GM13976 (cell line): ENCODE measurements around the gene MRPL27.

Experiments used
- DNase-seq: peaks from one replicate; pipeline ENCODE4 v3.0.0; 2012; ENCODE audit warnings: low spot score
- CTCF ChIP-seq: IDR thresholded peaks from 2 replicates; pipeline ENCODE4 v1.5.1; 2012; ENCODE audit warnings: borderline replicate concordance, mild to moderate bottlenecking; ENCODE audit not compliant: insufficient read depth; ENCODE audit errors: extremely low read depth, missing control alignments, control extremely low read depth
- in situ Hi-C: fragments of 300-500 bp; cut with MboI; formaldehyde crosslinking; loops from one replicate; pipeline ENCODE4 v1.12.0; 2022; ENCODE audit warnings: low sequenced_read_pairs, mixed read lengths, inconsistent platforms; ENCODE audit not compliant: unreplicated experiment

The MRPL27 gene

GRCh38 chr17:50318501-50319285 lies 54.3 kb downstream of the MRPL27 start:
- no peak for TF ChIP-seq CTCF
- in situ Hi-C loops, result no loop called here
- no peak for DNase-seq
